Measurements from ENCODE around the gene HMGCLL1.

DNA sequence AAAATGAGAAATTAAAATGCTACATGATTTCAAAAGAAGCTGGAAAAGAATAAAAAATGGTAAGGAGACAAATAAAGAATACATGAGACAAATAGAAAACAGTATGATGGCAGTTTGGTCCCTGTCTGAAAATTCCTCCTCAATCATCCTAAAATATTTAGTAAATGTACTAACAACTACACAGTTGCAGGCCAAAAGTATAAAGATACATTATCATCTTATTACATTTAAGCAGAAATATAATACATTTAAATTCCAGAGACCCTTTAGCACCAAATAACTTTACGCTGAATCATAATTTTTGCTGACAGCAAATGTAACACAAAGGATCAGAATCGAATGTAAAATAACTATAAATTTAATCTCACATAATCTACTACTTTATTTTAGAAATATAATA is 4.4 kb downstream of the HMGCLL1 start:
- TF ChIP-seq, protein P1, sequence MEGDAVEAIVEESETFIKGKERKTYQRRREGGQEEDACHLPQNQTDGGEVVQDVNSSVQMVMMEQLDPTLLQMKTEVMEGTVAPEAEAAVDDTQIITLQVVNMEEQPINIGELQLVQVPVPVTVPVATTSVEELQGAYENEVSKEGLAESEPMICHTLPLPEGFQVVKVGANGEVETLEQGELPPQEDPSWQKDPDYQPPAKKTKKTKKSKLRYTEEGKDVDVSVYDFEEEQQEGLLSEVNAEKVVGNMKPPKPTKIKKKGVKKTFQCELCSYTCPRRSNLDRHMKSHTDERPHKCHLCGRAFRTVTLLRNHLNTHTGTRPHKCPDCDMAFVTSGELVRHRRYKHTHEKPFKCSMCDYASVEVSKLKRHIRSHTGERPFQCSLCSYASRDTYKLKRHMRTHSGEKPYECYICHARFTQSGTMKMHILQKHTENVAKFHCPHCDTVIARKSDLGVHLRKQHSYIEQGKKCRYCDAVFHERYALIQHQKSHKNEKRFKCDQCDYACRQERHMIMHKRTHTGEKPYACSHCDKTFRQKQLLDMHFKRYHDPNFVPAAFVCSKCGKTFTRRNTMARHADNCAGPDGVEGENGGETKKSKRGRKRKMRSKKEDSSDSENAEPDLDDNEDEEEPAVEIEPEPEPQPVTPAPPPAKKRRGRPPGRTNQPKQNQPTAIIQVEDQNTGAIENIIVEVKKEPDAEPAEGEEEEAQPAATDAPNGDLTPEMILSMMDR (IDR thresholded peaks at IDR 0.05), result no peak
- TF ChIP-seq POLR2A (IDR thresholded peaks at IDR 0.05), result no peak

Measured in uterus (tissue), 2 donors.